ENCODE data around the gene ZBED6. TPM values are rescaled to one million over a fixed set of nuclear protein-coding genes. Genes with fewer than 3 reads are reported as not detected.
A peak's percentile ranks its signal among the peaks of the same experiment; 100 is the strongest.

Gene ZBED6
- polyA plus RNA-seq, 1 experiment = 12.6 TPM

- CTCF ChIA-PET = no interaction called here
- POLR2A ChIA-PET = no interaction called here
- H3K4me3 ChIP-seq (ENCODE audit: low read depth, low read length) = no peak within 1 kb of the TSS
- no peaks in the 10 kb centered on the region for H3K27me3 ChIP-seq (ENCODE audit: control insufficient read depth, insufficient read depth, low read length)
- DNase-seq (ENCODE audit: low read depth) = no peak
- H3K36me3 ChIP-seq (ENCODE audit: control insufficient read depth, insufficient read depth, low read length) = no peaks in the 10 kb centered on the region
- no peak for TF ChIP-seq CTCF (IDR thresholded peaks at IDR 0.05; ENCODE audit: insufficient read depth, low read depth, low read length)
Measured at GRCh38 chr1:203765029-203765837, 30.2 kb upstream of the ZBED6 start, which contains the start of gene LAX1. Gene LAX1 (plus strand): TSS chr1:203765183. CDS start chr1:203765566, 383 bp downstream.

- no peak for DNase-seq (ENCODE audit: low read depth)
- no peaks in the 10 kb centered on the region; the same call in 1 of the 2 replicates for H3K27me3 ChIP-seq (ENCODE audit: control insufficient read depth, insufficient read depth, low read length)
- ChIA-PET CTCF (no interaction called here), POLR2A (no interaction called here)
- H3K36me3 ChIP-seq (ENCODE audit: control insufficient read depth, insufficient read depth, low read length) = no peaks in the 10 kb centered on the region
- TF ChIP-seq CTCF (IDR thresholded peaks at IDR 0.05; ENCODE audit: insufficient read depth, low read depth, low read length) = no peak
- H3K4me3 ChIP-seq (ENCODE audit: low read depth, low read length) = no peak overlapping the region
Measured at GRCh38 chr1:203768256-203768655, 27.2 kb upstream of the ZBED6 start.

GRCh38 chr1:203769505-203770343 is 25.7 kb upstream of the ZBED6 start:
- no peaks in the 10 kb centered on the region; the same call in 1 of the 2 replicates for H3K27me3 ChIP-seq (ENCODE audit: control insufficient read depth, insufficient read depth, low read length)
- DNase-seq (ENCODE audit: low read depth) = peak; percentile 67
- no peak overlapping the region for H3K4me3 ChIP-seq (ENCODE audit: low read depth, low read length)
- H3K36me3 ChIP-seq (ENCODE audit: control insufficient read depth, insufficient read depth, low read length) = no peaks in the 10 kb centered on the region
- ChIA-PET POLR2A (interaction anchor here (0.7 kb wide), 1 partner anchor 1027 kb away, joined by 8 read pairs; no protein-coding TSS in a partner anchor), CTCF (no interaction called here)
- no peak for TF ChIP-seq CTCF (IDR thresholded peaks at IDR 0.05; ENCODE audit: insufficient read depth, low read depth, low read length)

GRCh38 chr1:203771901-203772301 is 23.5 kb upstream of the ZBED6 start:
- no peak for TF ChIP-seq CTCF (IDR thresholded peaks at IDR 0.05; ENCODE audit: insufficient read depth, low read depth, low read length)
- Histone ChIP-seq H3K36me3 (ENCODE audit: control insufficient read depth, insufficient read depth, low read length) (no peaks in the 10 kb centered on the region), H3K4me3 (ENCODE audit: low read depth, low read length) (no peak overlapping the region), H3K27me3 (ENCODE audit: control insufficient read depth, insufficient read depth, low read length) (no peaks in the 10 kb centered on the region; the same call in 1 of the 2 replicates)
- DNase-seq (ENCODE audit: low read depth) = no peak
- ChIA-PET POLR2A (no interaction called here), CTCF (no interaction called here)

- ChIA-PET CTCF (no interaction called here), POLR2A (no interaction called here)
- Histone ChIP-seq H3K4me3 (ENCODE audit: low read depth, low read length) (no peak overlapping the region), H3K27me3 (ENCODE audit: control insufficient read depth, insufficient read depth, low read length) (no peaks in the 10 kb centered on the region; the same call in 1 of the 2 replicates), H3K36me3 (ENCODE audit: control insufficient read depth, insufficient read depth, low read length) (no peaks in the 10 kb centered on the region)
- DNase-seq (ENCODE audit: low read depth) = no peak
- TF ChIP-seq CTCF (IDR thresholded peaks at IDR 0.05; ENCODE audit: insufficient read depth, low read depth, low read length) = no peak
Measured at GRCh38 chr1:203772836-203773235, 22.6 kb upstream of the ZBED6 start.
